Ovary (tissue), 3 donors: ENCODE results near the gene GSTM4.

Experiments used
- POLR2A ChIP-seq: fragments of 450-650 bp; IDR thresholded peaks from one replicate; pipeline ENCODE4 v1.6.1; 2017; ENCODE audit warnings: antibody characterized with exemption, mild to moderate bottlenecking, moderate library complexity
- TF ChIP-seq, protein P1 (sequence below), 3 donors: fragments of 450-650 bp in 2 of 3; fragments of 200-600 bp in 1 of 3; IDR thresholded peaks; one replicate each; pipeline versions ENCODE4 v1.5.1 to v1.8.0; 2016 to 2022; ENCODE audit warnings: antibody characterized with exemption in 3 of 3, mild to moderate bottlenecking in 1 of 3
- donor health status: DM: no; HTN: no; CAD: no.

DNA sequence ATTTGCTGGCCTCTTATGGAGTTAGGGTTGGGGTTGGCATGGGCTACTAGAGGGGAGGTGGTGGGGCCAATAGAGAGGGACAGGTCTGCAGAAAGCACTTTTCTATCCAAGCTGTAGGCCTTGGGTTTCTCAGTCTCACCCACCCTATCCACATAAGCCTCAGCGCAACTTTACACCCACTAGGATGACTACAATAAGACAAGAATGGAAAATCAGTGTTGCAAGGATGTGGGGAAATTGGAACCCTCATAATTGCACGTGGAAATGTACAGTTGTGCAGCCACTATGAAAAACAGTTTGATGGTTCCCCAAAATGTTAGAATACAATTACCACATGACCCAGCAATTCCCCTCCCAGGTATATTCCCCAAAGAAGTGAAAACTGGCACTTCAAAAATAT, 14.0 kb upstream of the GSTM4 start:
- TF ChIP-seq, protein P1, sequence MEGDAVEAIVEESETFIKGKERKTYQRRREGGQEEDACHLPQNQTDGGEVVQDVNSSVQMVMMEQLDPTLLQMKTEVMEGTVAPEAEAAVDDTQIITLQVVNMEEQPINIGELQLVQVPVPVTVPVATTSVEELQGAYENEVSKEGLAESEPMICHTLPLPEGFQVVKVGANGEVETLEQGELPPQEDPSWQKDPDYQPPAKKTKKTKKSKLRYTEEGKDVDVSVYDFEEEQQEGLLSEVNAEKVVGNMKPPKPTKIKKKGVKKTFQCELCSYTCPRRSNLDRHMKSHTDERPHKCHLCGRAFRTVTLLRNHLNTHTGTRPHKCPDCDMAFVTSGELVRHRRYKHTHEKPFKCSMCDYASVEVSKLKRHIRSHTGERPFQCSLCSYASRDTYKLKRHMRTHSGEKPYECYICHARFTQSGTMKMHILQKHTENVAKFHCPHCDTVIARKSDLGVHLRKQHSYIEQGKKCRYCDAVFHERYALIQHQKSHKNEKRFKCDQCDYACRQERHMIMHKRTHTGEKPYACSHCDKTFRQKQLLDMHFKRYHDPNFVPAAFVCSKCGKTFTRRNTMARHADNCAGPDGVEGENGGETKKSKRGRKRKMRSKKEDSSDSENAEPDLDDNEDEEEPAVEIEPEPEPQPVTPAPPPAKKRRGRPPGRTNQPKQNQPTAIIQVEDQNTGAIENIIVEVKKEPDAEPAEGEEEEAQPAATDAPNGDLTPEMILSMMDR (IDR thresholded peaks at IDR 0.05): no peak
- TF ChIP-seq POLR2A: no peak
